Mammary epithelial cell (primary cell): Measurements from ENCODE around the gene CFAP43.

Source experiments
- CTCF ChIP-seq, 2 donors: IDR thresholded peaks in 1 of 2; conservative IDR thresholded peaks in 1 of 2; 2 replicates each; pipeline ENCODE4 v1.5.1; 2011 to 2012; ENCODE audit warnings: inconsistent platforms in 2 of 2, low read length in 2 of 2, mild to moderate bottlenecking in 2 of 2, control low read depth in 1 of 2, low read depth in 1 of 2; ENCODE audit not compliant: insufficient read depth in 1 of 2; ENCODE audit errors: extremely low read depth in 1 of 2
- EZH2 ChIP-seq: IDR thresholded peaks from 2 replicates; pipeline ENCODE4 v1.6.1; 2012; ENCODE audit warnings: low read length, inconsistent platforms, borderline replicate concordance

DNA sequence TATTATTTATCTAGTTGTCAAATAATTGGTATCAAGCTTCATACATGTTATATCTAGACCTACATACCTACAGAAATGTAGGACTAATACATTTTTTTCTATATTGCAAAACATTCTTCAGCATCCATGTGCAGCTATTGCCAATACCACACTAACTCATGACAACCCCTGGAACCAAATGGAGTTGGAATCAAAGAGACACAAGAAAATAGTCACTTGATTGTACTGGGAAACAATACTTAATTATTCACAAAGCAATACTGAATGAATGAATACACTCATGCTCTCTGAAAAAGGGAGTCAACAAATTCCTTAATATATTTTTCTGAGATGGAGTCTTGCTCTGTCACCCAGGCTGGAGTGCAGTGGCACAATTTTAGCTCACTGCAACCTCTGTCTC is 10.4 kb upstream of the CFAP43 start:
- no peak for TF ChIP-seq CTCF (conservative IDR thresholded peaks at IDR 0.05 in 1 of 2, IDR thresholded peaks at IDR 0.05 in 1 of 2; ENCODE audit: extremely low read depth in 1 of 2, insufficient read depth in 1 of 2, low read depth in 1 of 2, low read length in 2 of 2)
- no peak for TF ChIP-seq EZH2
